ENCODE measurements around the gene PLK3.
A peak's percentile ranks its signal among the peaks of the same experiment; 100 is the strongest.
"Not testable (repeated sequence)": the region's sequence is repeated elsewhere in the genome, so short reads cannot be mapped to it uniquely, and the experiment has no call there.

Gene PLK3

DNA sequence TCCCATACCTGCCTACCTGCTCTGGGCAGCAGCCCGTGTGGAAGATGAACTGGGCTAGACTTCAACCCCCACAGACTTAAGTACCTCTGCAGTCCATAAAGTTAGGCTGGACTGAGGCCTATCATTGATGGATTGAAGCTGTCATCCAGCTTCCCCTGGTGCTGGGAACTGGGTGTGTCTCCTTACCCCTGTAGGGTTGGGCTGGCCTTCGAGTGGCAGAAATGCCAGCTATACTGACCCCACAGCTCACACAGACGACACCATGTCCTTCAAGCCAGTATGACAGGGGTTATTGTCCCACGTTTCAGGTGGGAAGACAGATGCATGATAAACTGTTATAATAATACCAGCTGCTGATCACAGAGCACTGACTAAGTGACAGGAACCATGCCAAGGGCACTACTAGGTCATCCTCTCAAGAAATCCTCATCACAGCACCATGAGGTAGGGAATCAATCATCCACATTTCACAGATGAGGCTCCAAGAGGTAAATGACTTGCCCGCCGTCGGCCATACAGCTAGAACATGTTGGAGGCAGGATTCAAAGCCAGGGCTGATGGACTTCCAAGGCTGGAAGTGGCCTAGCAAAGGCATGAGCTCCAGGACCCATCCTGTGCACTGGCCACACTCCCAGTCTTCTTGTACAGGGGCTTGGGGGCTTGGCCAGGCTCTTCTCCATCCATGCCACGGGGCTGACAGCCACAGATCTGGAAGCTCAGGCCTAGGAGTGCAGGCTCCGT, 11.9 kb upstream of the PLK3 start, which contains the start of gene BEST4:
Gene BEST4, minus strand, starts transcription at position 51 of the 741 bp plus-strand sequence. CDS start 465 bp downstream, outside the sequence.
- no peak for DNase-seq

DNA sequence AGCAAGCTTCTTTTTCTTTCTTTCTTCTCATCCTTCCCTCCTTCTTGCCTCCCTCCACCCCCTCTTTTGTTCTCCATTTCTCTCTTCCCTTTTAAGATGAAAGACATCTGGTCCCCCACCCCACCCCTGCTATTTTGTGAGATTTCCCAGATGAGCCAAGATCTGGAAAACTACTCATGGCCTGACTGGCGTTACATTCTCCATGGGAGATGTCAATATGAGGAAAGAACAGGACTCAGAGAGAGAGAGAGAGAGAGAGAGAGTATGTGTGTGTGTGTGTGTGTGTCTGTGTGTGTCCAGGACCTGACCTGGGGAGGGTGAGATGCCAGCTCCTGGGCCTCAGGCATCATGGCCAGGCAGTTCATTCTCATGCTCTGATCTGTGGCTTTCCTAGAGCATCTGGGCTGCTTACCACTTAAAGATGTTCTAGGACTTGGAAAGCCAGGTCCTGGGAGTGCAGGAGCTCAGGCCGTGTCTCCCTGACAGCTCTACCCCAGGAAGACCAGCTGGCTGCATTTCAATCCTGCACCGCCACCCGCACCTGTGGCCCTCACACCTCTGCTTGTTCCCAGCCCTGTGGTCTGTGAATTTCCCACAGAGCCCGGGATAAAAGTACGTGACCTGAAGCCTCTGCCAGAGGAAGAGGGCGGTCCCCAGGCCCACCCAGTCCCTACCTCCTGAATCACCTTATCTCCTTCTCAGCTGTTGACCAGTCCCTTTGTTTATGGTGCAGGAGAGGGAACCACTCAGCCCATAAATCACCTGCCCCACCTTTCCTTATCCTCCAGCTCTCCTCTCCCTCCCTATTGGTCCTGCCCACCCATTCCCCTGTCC, 9.0 kb upstream of the PLK3 start:
- DNase-seq: no peak

DNA sequence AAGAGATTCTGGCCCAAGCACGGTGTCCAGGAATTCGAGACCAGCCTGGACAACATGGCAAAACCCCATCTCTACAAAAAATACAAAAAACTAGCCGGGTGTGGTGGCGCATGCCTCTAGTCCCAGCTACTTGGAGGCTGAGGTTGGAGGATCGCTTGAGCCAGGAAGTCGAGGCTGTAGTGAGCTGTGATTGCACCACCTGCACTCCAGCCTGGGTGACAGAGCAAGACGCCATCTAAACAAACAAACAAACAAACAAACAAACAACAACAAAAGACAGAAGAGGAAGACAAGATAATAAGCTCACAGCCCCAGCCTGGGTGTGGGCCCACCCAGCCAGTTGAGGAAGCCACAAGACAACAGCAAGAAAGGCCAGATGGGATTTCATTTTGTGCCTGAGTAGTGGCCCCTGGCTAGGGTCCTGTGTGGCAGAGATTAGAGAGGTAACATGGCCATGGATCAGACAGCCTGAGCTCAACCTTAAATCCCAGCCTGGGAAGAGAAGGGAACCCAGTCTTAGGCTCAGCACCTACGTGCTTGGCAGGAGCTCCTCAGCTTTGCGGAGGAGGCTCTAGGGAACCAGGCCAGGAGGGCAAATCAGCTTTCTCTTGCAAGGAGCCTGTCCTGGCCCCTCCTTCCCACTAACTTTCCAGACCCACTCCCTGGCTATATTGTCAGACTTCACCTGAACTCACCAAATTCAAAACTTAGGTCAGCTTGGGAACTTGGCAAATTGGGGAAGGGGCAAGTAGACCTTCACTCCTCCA, 7.3 kb upstream of the PLK3 start:
- DNase-seq: no peak

DNA sequence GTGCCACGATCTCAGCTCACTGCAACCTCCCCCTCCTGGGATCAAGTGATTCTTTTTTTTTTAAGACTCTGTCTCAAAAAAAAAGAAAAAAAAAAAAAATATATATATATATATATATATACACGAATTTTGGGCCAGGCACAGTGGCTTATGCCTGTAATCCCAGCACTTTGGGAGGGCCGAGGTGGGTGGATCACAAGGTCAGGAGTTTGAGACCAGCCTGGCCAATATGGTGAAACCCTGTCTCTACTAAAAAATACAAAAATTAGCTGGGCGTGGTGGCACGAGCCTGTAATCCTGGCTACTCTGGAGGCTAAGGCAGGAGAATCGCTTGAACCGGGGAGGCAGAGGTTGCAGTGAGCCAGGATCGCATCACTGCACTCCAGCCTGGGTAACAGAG, 2.3 kb upstream of the PLK3 start:
- DNase-seq: not testable (repeated sequence)

DNA sequence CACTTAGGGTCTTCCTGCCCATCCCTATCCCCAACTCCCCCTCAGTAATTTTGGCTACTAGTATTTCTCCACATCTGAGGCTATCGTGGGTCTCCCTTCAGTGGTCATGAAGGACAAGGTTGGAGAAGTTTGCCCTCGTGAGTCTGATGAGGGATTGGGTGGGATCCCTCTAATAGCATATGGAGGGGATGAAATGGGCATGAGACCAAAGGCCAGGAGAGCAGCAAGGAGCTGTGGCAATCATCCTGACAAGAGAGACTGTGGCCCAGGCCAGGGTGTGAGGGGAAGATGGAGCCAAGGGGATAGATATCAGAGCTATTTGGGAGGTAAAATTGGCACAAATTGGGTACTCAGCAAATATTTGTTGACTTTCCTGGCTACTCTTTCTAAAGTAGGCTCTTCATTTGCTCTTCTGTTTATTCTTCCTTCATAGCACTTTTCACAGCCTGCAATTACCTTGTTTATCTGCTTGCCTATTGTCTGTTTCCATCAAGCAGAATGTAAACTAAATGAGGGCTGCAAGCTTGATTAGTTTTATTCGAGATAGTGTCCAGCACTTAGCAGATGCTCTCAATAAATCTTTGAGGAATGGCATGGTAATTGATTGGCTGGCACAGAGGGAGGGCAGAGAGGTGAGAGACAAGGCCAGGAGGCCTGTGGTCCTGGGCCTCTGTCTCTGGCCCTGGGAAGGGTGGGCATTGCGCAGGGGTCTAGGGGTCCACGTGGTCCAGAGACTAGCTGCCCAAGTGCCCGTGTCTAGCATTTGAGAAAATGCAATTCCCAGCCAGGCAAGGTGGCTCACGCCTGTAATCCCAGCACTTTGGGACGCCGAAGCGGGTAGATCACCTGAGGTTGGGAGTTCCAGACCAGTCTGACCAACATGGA, 1.5 kb upstream of the PLK3 start:
- DNase-seq: peak; percentile 29

DNA sequence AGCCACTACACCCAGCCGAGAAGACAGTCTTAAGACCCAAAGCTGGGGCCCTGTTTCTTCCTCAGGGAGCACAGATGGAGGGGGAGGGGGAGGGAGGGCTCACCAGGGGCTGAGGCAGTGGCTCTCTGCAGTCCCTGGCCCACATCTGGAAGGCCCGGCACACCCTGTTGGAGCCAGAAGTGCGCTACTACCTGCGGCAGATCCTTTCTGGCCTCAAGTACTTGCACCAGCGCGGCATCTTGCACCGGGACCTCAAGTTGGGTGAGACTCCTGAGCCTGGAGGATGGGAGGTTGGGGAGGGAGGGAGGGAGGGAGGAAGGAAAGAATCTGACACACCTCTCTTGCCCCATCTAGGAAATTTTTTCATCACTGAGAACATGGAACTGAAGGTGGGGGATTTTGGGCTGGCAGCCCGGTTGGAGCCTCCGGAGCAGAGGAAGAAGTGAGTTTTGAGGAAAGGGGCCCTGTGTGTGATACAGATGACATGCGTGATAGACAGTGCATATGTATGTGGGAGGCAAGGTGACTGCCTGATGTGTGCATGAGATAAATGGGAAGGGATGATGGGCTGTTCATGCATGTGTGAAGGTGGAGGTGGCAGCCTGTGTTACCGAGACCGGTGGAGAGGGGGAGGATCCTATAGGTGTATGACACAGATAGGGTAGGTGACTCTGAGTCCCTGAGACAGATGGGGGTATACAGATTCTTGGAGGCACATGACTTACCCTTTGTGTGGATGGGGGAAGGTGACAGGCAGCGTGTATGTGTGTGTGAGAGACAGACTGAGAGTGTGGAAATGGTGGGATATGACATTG, 1.5 kb downstream of the PLK3 start:
- no peak for DNase-seq

DNA sequence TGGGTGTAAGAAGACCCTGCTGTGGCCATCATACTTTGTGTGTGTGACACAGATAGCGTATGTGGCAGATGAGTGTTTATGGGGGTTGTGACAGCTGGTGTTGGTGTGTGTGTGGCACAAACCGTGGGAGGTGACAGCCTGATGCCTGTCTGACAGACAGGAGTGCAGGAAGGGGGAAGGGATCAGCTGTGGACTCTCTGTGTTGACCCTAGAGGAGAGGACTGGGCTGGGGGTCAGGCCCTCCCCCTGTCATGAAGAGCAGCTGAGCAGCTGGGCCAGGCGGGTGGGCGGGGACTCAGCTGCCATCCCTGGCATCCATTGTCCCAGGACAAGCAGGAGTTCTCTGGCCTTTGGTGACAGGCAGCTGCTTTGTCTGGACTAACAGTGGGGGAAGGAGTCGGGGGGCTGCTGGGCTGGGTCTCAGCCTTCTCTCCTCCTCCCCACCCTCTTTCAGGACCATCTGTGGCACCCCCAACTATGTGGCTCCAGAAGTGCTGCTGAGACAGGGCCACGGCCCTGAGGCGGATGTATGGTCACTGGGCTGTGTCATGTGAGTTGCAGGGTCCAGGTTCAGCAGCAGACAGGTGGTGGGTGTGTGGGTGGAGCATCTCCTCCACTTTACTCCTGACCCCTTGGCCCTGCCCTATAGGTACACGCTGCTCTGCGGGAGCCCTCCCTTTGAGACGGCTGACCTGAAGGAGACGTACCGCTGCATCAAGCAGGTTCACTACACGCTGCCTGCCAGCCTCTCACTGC, 2.3 kb downstream of the PLK3 start:
- DNase-seq: no peak

DNA sequence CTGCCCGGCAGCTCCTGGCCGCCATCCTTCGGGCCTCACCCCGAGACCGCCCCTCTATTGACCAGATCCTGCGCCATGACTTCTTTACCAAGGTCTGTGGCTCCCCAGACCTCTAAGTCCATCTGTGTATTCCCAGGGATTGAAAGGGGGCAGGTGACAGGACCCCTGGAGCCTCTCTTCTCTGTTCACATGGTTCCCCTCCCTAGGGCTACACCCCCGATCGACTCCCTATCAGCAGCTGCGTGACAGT, 2.8 kb downstream of the PLK3 start:
- DNase-seq: no peak

DNA sequence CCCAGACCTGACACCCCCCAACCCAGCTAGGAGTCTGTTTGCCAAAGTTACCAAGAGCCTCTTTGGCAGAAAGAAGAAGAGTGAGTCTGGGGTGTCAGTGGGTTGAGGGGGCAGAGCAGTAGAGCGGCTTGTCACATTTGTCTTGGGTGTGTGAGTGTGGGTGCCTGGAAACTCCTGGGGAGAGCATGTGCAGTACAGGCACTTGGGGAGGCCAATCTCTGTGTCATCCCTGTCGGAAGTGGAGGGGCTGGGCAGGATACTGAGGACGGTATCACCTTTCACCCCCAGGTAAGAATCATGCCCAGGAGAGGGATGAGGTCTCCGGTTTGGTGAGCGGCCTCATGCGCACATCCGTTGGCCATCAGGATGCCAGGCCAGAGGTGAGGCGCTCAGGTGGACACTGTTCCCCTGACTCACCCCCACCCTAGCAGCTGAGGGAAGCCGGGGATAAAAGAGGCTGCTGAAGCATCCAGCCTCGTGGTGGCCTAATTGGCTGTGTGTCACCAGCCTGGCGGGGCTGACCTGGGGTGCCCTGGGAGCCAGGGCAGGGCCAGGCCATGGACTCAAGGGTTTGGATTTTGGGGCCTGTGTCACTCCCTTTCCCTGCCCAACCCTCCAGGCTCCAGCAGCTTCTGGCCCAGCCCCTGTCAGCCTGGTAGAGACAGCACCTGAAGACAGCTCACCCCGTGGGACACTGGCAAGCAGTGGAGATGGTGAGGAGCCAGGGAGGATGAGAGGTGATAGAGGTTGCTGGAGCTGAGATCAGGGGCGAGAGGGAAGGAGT, 3.3 kb downstream of the PLK3 start:
- no peak for DNase-seq

DNA sequence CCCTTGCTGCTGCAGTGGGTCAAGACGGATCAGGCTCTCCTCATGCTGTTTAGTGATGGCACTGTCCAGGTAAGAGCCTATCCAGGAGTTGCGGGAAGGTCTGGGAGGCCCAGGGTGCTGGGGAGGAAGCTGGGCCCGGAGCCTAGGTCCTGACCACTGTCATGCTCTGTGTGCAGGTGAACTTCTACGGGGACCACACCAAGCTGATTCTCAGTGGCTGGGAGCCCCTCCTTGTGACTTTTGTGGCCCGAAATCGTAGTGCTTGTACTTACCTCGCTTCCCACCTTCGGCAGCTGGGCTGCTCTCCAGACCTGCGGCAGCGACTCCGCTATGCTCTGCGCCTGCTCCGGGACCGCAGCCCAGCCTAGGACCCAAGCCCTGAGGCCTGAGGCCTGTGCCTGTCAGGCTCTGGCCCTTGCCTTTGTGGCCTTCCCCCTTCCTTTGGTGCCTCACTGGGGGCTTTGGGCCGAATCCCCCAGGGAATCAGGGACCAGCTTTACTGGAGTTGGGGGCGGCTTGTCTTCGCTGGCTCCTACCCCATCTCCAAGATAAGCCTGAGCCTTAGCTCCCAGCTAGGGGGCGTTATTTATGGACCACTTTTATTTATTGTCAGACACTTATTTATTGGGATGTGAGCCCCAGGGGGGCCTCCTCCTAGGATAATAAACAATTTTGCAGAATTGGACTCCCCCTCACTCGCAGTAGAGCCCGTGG, 5.3 kb downstream of the PLK3 start:
- no peak for DNase-seq

DNA sequence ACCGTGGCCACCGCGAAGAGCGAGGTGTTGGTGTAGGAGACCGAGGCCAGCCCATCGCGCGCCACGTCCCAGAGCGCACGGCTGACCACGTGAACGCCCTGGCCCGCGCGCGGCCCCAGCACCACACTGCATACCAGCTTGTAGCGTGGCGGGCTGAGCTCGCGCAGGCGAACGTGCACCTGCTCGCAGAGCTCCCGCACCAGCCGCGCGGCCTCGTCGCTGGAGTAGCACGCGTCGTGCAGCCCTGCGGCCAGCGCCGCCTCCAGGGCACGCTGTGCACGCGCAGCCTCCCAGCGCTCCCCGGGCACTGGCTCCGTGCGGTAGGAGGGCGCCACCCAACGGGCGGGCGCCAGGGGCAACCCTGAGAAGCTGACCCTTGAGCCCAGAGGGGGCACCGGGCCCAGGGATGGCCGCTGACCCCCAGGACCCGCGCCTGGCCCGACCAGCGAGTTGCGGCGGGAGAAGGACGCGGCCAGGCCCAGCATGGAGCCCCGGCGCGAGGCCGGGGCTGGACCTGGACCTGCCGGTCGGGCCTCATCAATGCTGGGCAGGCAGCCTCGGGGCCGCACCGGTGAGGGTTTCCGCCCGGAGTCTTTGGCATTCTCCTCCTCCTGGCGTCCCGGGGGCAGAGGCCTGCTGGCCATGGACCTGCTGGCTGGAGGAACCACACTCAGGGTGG, 6.0 kb downstream of the PLK3 start:
- no peak for DNase-seq

DNA sequence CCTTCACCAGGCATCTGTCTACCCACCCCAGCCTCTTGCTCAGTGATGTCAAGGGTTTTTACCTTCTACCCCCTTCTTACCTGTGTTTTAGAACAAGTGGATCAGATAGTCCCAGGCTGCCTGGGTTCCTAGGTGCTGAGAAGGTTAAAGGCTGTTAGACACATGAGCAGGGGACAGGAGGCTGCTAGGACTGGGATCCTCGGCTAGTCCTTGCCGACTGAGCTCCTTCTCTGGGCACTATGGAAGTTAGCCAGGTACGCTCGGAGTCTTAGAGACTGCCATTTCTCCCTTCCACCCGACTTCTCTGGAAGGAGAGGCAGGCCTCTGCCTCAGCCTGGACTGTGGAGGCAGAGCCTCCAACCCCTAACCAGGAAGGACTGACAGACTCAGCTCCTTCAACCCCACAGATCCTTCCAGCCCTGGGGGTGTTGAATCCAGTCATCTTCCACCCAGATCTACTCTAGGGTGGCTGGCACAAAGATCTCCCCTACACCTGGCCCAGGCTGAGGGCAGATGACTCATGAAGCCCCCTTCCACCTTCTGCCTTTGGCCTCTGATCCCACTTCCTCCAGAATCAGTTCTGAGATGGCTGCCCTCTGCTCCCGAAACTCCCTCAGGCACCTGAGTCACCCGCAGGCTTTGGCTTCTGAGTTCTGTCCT, 6.7 kb downstream of the PLK3 start, which contains the start of gene DYNLT4:
Gene DYNLT4, minus strand, starts transcription at position 648 of the 660 bp plus-strand sequence. CDS start 683 bp downstream, outside the sequence.
- no peak for DNase-seq

DNA sequence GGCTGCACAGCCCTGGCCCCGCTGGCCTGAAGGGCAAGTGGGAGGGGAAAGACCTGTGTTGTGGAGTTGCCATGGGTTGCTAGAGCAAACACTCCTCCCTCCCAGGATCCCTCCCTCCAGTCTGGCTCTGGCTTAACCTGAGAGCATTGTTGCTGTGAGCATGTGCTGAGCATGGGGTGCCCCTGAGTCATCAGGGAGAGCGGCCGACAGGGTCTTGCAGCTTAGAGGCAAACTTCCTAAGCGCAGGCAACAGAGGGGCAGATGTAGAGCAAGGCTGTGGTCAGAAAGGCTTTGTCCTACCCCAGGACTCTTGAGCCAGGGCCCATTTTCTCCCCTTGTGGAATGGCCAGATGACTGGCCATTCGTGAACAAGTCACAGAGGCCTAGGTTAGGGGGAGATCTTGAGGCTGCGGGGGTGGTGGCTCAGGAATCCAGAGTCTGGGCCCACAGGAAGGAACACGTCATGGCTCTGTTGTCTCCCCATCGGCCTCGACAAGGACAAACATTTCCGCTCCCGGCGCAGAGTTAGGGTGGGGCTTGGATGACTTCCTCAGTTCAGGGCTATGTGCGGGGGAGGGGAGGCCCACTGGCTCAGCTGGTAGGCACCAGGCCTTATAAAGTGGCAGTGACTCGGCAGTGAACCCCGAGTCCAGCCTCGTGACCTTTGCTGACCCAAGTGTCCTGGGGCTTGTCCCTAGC, 7.3 kb downstream of the PLK3 start:
- no peak for DNase-seq

DNA sequence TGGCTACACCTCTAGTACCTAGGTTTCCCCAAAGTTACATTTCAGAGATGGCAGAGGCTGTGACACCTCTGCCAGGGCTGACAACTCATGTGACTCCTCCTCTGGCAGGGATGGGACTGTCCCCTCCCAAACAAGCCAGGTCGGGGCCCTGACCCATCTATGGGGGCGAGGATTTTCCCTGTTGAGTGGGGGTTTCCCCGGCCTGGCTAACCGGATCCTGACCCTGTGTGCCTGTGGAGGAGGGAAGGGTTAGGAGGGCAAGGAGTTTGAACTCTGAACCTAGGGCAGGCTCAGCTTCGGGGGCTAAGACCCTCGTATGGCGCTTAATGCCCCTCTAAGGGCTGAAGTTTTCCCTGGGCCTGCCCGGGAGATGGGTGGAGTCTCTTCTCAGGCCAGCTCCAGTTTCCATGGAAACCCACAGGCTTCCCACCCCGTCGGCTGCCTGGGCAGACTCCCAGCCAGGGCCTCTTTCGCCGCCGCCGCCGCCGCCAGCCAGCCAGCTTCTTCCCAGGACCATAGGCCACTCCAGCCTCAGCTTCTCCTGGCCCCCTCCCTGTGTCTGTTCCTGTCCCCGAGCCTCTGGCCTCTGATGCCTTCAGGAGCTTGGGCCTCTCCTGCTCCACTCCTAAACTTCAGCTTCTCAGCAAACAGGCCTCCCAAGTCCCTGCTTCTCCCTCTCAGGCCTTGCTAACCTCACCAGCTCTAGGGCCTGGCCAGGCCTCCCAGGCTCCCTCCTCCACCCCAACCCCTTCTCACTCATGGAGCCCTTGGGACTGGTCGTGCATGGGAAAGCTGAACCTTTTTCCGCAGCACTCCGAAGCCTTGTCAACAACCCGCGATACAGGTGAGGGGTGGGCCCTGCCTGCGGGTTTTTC, 8.1 kb downstream of the PLK3 start, which contains the start of gene BTBD19:
Gene BTBD19, plus strand, starts transcription at position 461 of the 875 bp plus-strand sequence. Its CDS starts 298 bp downstream, at position 759.
- peak; percentile 83 for DNase-seq

DNA sequence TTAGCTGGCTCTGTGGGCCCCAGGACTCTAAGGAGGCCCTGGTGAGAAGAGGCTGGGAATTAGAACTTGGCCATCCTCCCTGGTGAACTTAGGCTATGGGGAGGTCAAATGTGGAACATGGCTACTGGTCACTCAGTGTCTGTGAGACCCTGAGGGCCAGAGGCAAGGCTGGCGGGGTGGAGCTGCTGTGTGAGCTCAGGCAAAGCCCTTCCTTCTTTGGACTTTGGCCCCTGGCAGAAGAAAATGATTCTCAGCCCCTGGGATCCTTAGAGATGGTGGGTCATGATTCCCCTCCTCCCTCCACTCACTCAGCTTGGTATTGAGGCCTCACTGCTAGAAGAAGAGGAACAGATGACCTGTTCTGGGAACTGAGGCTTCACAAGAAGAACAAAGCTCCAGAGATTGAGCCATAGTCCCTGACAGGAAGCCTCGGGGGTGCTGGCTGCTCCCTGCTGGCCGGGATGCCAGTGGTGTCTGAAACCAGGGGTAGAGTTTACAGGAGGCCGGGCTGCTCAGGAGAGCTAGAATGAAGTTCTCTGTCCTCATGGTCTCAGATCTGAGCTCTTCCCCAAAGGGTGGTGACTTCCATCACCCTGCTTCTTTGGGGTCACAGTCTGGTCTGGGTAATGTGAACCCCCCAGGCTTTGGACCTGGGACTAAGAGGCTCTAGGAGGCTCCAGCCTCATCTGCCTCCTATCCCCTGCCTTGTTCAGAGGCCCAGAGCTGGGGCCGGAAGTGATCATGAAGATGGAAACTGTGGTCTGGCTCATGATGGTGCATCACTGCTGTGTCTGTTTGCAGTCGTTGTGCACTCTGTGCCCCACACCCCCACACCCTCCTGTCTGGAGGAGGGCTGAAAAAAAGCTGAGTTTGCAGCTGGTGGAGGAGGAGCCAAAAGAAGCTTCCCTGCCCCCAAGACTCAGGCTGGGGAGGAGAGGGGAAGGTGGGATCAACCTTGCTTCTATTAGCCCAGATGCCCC, 9.1 kb downstream of the PLK3 start:
- DNase-seq: no peak
